NAMALWA (cell line): ENCODE measurements around the gene BPIFB3.

Source experiments
- DNase-seq: peaks from one replicate; pipeline ENCODE4 v3.0.0-alpha.2; 2015; ENCODE audit warnings: low spot score

The BPIFB3 gene, protein sequence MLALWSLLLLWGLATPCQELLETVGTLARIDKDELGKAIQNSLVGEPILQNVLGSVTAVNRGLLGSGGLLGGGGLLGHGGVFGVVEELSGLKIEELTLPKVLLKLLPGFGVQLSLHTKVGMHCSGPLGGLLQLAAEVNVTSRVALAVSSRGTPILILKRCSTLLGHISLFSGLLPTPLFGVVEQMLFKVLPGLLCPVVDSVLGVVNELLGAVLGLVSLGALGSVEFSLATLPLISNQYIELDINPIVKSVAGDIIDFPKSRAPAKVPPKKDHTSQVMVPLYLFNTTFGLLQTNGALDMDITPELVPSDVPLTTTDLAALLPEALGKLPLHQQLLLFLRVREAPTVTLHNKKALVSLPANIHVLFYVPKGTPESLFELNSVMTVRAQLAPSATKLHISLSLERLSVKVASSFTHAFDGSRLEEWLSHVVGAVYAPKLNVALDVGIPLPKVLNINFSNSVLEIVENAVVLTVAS

DNA sequence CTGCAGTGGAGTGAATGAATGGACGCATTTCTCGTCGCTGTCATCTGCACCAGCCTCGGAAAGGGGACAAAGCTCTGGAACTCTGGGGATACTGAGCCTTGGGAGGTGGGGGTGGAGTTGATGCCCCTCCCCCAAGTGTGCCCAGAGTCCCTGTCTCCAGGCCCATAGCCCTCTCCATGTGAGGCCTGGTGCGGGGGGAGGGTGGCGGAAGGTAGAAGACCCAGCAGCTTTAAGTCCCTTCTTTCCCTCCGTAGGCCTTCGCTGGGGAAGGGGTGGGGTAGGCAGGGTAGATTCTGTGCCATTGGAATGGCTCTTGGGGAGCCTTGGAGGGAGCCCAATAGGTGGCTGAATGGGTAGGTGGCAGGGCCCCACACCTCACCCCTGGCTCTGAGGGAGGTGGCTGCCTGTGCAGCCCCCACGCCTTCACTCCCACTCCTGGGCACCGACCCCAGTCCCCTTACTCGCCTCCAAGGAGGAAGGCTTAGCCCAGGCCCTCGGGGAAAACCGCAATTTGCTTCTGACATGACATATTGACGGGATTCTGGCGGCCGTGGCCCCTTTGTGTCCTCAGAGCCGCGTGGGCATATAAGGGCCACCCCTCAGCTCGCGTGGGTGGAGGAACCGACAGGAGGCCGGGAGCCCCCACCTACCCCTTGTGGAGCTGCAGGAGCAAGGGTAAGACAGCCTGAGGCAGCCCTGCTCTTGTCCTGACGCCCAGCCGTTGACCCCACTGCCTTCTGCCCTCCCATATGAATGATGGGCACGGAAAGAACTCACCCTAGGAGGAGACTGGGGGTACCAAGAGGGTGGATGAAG is at the start of gene BPIFB3:
Gene BPIFB3, plus strand, starts transcription at position 613 of the 816 bp plus-strand sequence. CDS start 1,533 bp downstream, outside the sequence.
- no peak for DNase-seq

DNA sequence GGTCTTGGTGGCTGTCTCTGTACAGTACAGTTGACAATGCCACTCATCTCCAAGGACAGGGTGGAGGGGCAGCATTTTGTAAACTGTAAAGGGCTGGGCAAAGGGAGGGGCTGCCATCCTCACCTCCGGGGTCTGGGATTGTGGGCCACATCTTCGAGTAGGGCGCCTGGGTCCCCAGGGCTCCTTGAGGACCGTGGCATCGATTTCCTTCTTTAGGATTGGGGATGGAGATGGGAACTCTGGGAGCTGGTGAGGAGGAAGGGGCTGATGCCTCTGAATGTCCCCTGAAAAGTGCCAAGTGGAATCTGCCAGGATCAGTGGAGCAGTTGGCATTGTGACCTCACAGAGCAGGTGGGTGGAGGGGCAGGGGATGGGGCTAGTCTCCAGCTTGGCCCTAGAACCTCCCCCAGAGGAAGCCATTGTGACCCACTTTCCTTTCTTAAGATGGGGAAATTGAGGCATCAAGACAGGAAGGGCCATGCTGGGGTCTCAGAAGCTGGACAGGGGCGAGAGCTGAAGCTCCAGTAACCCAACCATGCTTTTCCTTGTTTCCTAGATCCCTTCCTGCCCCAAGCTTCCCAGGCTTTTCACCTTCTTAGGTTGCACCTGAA is 49.5 kb upstream of the BPIFB3 start, which contains the start of gene SUN5:
Gene SUN5, minus strand, starts transcription at position 293 of the 611 bp plus-strand sequence. Its CDS starts 93 bp downstream, at position 200.
- DNase-seq: no peak

DNA sequence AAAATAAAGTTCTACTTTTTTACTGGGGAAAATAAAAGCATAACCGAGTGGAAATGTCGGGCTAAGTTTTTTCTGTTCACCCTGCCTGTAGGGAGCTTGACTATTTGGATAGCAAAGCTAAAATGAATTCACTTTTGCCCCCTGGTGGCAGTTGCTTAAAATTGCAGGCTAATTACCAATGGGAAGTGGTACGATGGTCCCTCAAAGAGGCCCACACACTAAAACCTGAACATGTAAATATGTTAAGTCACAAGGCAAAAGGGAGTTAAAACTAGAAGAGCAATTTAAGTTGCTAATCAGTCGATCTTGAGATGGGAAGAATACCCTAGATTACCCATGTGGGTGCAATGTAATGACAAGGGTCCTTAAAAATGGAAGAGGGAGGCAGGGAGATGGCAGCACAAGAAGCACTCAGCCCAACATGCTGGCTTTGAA is 48.6 kb upstream of the BPIFB3 start:
- peak; percentile 68 for DNase-seq

DNA sequence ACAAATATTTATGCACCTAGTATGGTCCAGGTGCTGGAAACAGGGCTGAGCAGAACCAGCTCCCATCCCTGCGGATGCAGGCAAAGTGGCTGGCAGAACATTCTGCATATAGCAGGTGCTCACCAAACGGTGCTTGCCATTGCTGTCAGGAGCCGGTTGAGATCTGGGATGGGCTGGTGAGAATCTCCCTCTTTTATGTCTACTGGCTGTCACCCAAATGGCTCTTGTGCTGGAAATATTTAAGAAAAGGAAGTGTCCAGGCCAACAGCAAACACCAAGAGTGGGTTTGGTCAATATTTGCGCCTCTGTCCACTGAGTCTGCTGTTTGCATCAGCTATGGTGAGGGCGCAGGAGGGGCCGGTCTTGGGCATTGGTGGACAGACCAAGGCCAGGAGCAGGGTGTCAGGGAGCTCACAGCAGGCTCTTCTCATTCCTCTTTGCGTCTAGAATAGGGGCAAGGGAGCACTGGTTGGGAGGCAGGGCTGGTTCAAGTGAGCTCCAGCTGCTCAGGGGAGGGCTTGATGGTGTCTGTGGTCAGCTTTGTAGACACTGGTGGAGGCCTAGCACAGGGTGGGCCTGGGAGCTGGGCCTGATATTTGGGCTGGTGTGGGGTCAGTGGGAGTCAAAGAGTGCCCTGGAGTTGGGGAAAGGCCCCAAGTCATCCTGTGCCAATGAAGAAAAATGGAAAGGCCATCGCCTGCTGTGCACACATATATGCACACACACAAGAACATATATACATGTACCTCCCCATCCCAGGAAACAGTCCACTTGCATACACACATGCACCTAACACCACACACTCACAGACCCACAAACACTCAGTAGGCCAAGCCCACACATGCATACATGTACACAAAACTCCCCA is 47.6 kb upstream of the BPIFB3 start:
- no peak for DNase-seq

DNA sequence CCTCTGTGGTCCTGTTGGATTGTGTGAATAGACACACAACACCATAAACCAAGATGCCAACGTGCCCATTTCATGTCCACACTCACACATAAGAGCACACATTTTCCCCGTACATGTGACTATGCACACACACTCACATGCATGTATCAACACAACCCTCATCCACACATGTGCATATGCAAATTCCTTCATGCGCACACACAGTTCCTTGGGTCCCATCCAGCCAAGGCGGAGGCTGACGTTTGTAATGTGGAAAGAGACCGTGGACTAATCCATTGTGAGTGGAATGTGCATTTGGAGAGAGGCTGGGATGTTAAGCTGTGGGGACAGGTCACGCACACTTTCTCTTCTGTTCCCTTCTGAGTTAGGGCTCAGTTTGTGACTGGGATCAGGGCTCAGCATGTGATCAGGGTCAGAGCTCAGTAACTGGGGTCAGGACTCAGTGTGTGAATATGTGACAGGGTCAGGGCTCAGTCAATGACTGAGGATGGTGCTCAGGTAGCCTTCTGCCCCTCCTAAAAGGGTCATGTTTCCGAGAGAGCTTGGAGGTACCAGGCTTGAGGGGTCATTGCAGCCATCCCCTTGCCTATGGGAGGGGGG is 46.8 kb upstream of the BPIFB3 start:
- DNase-seq: no peak

DNA sequence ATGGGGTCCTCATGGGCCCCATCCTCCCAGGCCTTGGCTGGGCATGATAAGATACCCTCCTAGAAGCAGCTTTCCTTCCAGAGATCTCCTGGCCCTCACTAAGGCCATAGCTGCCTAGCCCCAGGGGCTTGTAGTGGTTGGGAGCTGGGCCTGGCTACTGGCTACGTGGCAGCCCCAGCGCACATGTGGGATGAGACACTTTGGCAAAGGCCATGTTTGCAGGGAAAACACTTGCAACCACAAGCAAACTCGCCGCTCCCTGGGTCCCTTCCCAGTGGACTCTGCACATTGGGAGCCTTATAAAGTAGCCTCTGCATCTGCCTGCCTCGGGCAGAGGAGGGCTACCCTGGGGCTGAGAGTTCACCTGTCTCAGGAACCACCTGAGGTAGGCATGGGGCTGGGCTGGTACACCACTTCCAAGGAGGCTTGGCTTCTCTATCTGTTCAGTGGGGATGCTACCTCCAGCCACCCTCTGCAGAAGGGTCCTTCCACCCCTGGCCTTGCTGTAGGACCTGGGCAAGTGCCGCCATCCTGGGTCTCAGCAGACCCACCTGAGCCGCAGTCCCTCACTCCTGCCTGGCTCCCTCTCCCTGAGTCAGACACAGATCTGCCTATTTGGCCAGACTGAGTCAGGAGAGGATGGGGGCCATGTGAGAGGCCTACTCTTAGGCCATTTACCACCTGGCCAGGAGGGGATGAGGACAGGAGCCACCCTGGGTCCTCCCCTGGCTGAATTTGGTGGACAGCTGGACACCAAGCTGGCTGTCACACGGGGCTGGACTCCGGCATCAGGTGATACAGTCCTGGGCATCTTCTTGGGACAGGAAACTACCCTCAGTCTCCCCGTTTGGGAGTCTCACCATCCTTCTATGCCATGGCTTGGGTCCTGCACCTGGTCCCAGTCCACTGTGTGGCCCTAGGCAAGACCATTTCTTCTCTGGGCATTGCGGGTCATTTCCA is 46.0 kb upstream of the BPIFB3 start, which contains the start of gene BPIFB2:
Gene BPIFB2, plus strand, starts transcription at position 329 of the 960 bp plus-strand sequence. CDS start 871 bp downstream, outside the sequence.
- DNase-seq: no peak

DNA sequence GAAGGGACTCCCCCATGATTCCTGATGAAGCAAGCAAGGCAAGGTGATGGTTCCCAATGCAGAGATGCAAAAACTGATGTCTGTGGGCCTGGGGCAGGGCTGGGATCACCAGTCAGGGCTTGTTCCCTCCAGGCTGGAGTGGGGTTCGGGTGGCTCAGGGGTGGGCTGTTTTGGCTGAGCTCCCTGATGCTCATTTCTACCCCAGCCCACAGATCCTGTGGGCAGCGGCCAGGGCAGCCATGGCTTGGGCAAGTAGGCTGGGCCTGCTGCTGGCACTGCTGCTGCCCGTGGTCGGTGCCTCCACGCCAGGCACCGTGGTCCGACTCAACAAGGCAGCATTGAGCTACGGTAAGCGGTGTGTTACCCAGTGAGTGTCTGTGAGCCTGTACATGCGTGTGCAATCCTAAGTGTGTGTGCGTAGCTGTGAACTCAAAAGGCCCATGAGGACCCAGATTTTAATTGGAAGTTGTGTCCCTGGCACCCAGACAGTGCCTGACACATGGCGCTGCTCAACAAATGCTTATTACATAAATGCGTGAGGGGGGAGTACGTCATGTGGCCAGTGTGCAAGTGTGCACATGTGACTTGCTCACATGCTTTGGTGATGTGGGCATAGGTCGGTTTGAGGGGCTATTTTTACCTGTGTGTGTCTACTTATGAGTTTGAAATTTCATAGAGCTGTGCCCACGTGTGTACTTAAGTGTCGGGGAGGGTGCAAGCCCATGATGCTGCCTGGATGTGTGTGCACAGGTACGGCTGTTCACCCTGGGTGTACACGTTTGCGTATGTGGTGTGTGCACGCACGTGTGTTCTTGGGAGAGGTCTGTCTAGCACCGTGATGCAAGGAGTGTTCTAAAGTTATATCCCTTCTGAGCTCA is 45.1 kb upstream of the BPIFB3 start:
- DNase-seq: no peak

DNA sequence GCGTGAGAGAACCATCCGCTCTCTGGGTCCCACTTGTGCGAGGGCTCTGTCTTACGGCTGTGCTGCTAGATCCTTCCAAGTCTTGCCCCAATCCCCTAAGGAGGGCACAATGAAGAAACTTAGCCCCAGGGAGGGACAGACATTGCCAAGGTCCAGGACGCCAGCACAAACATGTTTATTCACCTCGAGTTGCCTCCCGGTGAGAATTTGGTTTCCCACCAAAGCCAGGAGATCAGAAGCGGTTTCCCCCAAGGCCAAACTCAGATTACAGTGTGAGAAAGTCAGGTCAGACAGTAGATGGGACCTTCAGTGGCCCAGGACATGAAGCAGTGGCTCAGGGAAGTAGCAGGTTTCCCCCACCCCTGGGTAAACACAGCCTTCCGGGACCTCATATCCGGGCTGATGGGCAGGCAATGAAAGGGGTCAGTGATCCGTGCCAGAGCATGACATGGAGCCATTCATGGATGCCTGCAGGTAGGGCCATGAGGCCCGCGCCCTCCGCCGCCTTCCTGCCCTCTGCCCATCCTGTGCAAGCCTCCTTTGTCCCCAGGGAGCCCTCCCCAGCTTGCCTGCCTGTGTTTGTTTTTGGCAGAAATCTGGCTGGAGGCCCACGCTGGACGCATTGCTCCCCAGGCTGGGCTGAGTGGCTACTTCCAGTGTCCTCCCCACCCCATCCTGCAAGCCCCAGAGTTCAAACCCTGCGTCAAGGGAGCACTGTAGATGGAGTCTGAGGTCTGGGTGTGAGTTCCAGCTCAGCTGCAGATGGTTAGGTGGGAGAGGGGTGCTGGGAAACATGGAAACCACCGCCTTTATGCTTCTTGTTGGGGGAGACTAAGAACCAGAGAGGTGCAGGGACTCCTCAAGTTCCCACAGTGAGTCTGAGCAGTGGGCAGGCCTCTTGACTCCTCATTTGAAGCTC is 44.2 kb upstream of the BPIFB3 start:
- DNase-seq: no peak

DNA sequence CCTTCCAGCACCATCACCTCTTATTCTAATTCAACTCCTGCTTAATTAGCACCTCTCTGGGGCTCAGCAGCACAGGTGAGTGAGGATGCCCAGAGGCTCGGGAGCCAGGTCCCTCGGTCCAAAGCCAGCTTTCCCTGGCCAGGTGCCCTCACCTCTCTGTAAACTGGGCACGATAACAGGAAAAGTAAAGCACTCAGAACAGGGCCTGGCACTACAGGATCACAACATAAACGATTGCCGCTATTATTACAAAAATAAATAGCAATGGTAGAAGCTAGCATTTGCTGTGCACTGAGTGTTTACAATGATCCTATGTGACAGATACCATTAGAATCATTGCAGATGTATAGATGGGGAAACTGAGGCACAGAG is 43.6 kb upstream of the BPIFB3 start:
- no peak for DNase-seq

DNA sequence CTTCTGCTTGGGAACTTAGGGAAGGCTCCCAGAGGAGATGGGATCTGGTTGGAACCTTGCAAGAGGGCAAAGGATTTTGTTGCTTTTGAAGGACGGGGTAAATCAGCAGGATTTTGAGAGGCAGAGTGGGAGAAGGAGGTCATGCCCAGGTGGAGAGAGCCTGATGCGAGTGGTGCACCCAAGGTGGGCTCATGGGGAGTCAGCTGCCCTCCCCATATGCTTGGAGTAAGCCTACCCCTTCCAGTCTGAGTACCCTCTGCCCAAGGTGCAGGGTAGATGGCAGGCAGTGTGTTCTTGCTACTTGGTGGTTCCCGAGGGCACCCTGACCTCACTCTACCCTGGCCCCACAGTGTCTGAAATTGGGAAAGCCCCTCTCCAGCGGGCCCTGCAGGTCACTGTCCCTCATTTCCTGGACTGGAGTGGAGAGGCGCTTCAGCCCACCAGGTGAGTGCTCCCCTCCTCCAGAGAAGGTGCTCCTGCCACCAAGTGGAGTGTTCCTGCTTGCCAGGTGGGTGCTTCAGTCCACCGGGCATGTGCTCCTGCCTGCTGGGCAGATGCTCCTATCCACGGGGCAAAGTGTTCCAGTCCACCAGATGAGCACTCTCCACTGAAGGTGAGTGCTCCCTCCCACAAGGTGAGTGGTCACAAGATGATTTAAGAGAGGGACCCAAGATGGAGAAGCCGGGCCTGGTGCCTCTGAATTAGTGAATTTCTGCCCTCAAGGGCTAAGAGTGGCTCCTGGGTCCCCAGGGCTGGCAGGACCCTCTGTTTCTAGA is 42.8 kb upstream of the BPIFB3 start:
- DNase-seq: no peak

DNA sequence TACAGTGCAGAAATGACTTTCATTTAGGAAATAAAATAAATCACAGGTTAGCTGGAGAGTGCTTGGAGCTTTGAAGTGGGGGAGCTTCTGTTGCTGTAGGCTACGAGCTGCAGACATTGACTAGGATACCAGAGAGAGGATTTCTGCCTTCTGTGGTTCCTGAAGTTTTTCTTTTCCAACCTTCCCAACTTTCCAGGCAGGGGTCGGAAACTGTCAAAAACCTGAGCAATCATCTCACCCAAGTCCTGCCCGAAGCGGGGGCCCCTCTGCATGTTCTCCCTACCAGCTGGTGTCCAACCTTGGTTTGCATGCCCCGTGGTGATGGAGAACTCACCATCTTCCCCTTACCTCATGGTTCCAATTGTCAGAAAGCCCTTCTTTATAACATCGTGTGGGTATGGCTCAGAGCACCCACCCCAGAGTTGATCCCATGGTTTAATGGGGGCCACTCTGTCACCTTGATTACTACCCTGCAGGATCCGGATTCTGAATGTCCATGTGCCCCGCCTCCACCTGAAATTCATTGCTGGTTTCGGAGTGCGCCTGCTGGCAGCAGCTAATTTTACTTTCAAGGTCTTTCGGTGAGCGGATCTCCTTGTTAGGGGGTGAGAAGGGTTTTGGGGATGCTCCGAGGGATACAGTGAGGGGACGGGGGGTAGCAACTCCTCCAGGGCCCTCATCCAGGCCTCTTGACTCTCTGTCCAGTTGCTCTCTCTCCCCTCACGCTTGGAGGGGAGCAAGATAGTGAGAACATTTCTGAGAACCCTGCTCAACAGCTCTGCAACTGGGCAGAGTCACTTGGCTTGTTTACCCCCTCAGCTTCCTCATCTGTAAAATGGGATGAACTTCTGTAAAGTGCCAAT is 41.1 kb upstream of the BPIFB3 start:
- no peak for DNase-seq

DNA sequence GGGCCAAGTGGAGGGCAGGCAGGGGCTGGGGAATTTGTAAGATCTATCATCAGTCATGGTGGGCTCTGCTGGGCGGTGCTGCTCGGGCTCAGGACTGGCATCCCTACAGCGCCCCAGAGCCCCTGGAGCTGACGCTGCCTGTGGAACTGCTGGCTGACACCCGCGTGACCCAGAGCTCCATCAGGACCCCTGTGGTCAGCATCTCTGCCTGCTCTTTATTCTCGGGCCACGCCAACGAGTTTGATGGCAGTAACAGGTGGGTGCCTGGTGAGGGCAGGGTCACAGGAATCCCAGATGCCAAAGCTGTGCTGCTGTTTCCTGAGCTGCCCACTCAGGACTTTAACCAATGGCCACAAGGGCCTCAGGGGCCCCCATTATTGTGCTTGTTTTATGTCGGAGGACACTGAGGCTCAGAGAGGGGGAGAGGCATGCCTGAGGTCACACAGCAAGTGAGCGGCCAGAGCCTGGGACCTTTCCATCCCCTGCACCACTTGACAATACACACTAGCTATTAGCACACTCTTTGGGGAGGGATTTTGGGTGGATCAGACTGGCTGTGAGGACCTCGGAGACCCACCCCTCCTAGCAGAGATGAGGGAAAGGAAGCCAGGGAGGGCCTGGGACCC is 39.9 kb upstream of the BPIFB3 start:
- DNase-seq: no peak

DNA sequence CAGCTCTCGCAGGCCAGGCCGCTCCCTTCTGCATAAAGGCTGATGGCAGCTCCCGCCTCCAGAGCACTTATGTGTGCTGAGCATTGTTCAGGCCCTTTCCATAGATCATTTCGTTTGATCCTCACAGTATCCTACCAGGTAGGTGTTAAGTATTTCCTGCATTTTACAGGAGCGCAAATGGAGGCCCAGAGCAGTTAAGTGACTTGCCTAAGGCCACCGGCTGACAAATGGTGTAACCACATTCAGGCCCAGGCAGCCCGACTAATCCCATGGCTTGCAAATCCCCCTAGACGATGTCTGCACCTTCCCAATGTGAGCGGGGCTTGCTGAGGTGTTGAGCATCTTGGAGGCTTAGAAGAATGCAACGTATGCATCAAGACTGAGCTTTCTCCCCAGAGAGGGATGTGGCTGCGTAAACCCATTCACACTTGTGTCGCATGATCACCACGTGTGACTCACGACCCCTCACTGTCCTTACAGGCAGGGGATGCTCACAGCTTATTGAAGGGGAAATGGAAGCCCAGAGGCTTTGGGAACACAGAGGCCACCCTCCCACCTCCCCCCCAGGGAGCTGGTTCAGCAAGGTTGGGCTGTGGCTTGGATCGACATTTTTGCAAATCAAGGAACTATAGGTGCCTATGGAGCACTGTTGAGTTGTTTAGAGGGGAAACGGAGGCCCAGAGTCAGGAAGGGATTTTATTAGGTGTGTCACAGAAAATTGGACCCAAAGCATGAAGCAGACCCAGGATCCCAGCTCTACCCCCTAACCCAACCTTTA is 39.2 kb upstream of the BPIFB3 start:
- no peak for DNase-seq

DNA sequence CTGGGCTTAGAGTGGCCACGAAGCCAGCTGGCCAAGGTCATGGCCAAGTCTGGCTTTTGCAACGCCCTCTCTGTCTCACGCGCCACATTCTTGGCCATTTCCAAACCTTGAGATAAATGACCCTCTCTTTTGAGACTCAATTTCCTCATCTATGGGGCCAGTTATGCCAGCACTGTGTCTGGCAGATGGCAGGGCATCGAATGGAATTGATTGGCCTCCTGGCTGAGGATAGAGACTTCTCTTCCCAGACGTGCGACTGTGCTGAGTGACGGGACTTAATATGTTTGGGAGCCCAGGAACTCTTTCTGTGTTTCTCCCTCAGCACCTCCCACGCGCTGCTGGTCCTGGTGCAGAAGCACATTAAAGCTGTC is 38.6 kb upstream of the BPIFB3 start:
- DNase-seq: no peak
